ENCODE measurements around the gene ADGRA3.

Gene ADGRA3

DNA sequence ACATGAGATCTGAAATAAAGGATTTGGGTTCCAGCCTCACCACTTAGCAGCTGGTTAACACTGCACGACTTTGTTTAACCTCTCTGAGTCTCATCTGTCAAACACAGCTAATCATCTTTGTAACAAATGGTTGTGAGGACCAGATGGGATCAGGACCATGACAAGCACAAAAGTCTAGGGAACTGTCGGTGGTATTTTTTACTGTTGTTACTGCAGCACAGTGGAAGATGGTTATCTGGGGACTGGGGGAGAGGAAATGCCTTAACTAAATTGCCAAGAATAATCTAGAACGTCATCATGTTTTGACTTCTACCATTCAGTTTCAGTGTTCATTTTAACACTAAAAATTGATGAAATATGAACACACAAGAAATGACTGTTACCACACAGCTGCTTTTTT, 99.5 kb downstream of the ADGRA3 start:
- Histone ChIP-seq H3K27ac (no peak overlapping the region; the same call in 1 of the 2 replicates), H3K4me3 (ENCODE audit: low read depth, low read length) (no peak overlapping the region), H3K9me3 (ENCODE audit: severe bottlenecking) (no peaks in the 10 kb centered on the region), H3K27me3 (ENCODE audit: insufficient read depth, low read depth, severe bottlenecking) (no peaks in the 10 kb centered on the region), H3K36me3 (peaks cover 37% of the 10 kb centered on the region)
- peak; percentile 24 for DNase-seq
- TF ChIP-seq, protein P1, sequence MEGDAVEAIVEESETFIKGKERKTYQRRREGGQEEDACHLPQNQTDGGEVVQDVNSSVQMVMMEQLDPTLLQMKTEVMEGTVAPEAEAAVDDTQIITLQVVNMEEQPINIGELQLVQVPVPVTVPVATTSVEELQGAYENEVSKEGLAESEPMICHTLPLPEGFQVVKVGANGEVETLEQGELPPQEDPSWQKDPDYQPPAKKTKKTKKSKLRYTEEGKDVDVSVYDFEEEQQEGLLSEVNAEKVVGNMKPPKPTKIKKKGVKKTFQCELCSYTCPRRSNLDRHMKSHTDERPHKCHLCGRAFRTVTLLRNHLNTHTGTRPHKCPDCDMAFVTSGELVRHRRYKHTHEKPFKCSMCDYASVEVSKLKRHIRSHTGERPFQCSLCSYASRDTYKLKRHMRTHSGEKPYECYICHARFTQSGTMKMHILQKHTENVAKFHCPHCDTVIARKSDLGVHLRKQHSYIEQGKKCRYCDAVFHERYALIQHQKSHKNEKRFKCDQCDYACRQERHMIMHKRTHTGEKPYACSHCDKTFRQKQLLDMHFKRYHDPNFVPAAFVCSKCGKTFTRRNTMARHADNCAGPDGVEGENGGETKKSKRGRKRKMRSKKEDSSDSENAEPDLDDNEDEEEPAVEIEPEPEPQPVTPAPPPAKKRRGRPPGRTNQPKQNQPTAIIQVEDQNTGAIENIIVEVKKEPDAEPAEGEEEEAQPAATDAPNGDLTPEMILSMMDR (IDR thresholded peaks at IDR 0.05; ENCODE audit: low read depth, low read length): no peak

DNA sequence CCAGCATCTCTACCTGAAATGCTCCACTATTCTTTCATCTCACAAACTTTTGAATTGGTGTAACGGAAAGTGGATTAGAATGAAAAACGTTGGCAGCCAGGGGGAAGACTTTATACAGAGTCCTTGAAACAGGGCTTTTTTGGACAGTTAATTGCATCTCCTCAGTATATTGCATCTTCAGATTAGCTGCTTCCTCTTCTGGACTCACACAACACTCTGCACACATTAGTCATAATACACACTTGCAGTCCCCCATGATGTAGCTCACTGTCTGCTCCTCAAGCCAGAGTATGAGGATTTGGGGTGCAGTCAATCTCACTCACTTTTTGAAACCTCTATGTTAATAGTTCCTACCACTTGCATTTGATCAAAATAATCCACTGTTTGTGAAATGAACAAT, 101.0 kb downstream of the ADGRA3 start:
- Histone ChIP-seq H3K27ac (no peak overlapping the region), H3K4me3 (ENCODE audit: low read depth, low read length) (no peak overlapping the region), H3K36me3 (peaks cover 26% of the 10 kb centered on the region), H3K27me3 (ENCODE audit: insufficient read depth, low read depth, severe bottlenecking) (no peaks in the 10 kb centered on the region), H3K9me3 (ENCODE audit: severe bottlenecking) (no peaks in the 10 kb centered on the region)
- DNase-seq: no peak
- TF ChIP-seq, protein P1 (IDR thresholded peaks at IDR 0.05; ENCODE audit: low read depth, low read length): no peak

DNA sequence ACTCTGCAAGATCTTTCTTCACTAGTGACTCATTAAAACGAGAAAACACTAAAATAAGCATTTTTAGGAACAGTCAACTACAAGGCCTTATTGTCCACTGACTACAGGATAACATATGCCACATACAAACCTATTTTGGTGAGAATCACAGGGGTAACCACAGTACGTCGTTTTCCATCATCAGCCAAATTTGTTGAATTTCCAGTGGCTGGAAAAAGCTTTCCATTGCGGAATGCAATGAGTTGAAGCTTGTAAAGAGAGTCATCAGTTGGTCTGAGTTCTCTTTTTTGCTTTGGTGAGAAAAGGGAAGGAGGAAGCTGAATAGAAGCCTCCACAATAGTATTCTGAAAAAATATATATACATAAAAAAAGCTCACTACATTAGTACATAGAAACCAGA, 102.4 kb downstream of the ADGRA3 start:
- Histone ChIP-seq H3K36me3 (peaks cover 16% of the 10 kb centered on the region), H3K9me3 (ENCODE audit: severe bottlenecking) (no peaks in the 10 kb centered on the region), H3K27ac (no peak overlapping the region), H3K4me3 (ENCODE audit: low read depth, low read length) (no peak overlapping the region), H3K27me3 (ENCODE audit: insufficient read depth, low read depth, severe bottlenecking) (no peaks in the 10 kb centered on the region)
- DNase-seq: no peak
- TF ChIP-seq, protein P1 (IDR thresholded peaks at IDR 0.05; ENCODE audit: low read depth, low read length): no peak

DNA sequence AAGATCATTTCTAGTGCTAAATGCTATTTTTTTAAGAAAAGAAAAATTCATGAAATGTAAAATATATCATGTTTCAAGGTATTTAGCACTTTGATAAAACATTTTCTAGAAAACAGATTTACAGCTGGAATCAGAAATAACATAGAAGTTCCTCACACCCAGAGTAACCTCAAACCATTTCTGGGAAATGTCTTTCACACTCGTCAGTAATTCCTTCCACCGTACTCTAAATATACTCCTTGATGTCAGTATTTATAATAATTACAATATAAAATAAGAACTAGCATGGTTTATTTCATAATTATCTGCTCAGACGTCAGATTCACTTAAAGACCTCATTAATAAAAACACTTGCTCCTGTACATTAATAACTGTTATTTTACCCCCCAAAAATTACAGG, 103.9 kb downstream of the ADGRA3 start:
- DNase-seq: no peak
- no peaks in the 10 kb centered on the region for H3K9me3 ChIP-seq (ENCODE audit: severe bottlenecking)
- TF ChIP-seq, protein P1 (IDR thresholded peaks at IDR 0.05; ENCODE audit: low read depth, low read length): no peak
- no peak overlapping the region for H3K27ac ChIP-seq
- no peaks in the 10 kb centered on the region for H3K27me3 ChIP-seq (ENCODE audit: insufficient read depth, low read depth, severe bottlenecking)
- H3K36me3 ChIP-seq: peaks cover 10% of the 10 kb centered on the region
- no peak overlapping the region for H3K4me3 ChIP-seq (ENCODE audit: low read depth, low read length)

DNA sequence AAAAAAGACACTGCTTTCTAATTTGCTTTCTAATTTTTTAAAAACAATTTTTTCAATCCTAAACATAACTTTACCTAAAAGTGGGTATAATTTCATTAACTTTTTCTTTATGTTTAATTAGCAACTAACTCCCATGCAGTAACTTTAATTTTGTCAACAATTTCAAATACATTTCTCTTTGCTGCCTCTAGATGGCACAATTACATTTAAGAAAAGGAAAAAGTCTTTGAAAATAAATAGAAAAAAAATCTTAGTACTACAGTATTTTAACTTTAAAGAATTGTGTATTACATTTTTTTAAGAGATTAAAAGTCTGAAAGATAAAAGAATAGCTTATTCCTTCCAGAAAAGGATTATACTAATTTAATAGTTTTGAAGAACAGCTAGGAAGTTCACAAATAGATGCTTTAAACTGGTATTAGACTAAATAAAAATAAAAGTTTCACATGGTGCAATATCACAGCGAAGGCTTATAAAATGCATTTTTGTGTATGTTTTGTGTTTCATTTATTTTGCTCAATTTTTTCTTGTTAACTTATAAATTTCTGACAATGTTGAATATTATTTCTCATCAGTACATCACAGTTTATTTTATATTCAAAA, 105.1 kb downstream of the ADGRA3 start:
- H3K4me3 ChIP-seq (ENCODE audit: low read depth, low read length): no peak overlapping the region
- no peak for DNase-seq

More for the DNA sequence above, 105.1 kb downstream of the ADGRA3 start:
- Histone ChIP-seq H3K27ac (no peak overlapping the region), H3K36me3 (peaks cover 18% of the 10 kb centered on the region), H3K9me3 (ENCODE audit: severe bottlenecking) (no peaks in the 10 kb centered on the region), H3K27me3 (ENCODE audit: insufficient read depth, low read depth, severe bottlenecking) (no peaks in the 10 kb centered on the region)
- TF ChIP-seq, protein P1 (IDR thresholded peaks at IDR 0.05; ENCODE audit: low read depth, low read length): no peak
